ENCODE results near the gene MEF2D. TPM values are rescaled to one million over a fixed set of nuclear protein-coding genes. Genes with fewer than 3 reads are reported as not detected.

Gene MEF2D
- total RNA-seq, 1 experiment from 2014 or later, result 18.7 TPM

- H3K23me2 ChIP-seq (ENCODE audit: insufficient read length, low read depth, low read length, poor library complexity, severe bottlenecking), result no peaks in the 10 kb centered on the region
- WGBS (ENCODE audit: extremely low coverage, insufficient read length, low lambda C conversion rate), result no CpG with 5 or more reads among the region's 13 CpGs
- no peaks in the 10 kb centered on the region for H4K20me1 ChIP-seq (ENCODE audit: control insufficient read depth, insufficient read depth, insufficient read length)
- TF ChIP-seq CTCF (conservative IDR thresholded peaks at IDR 0.05), result no peak
- H3T11ph ChIP-seq (ENCODE audit: low read length), result no peak overlapping the region
- no peak overlapping the region for H2BK12ac ChIP-seq (ENCODE audit: insufficient read length, low read depth, low read length)
- H2BK5ac ChIP-seq (ENCODE audit: insufficient read length, low read length), result no peak overlapping the region
- no peak for DNase-seq
- no peaks in the 10 kb centered on the region for H3K4me1 ChIP-seq (ENCODE audit: insufficient read depth, low read length)
- H2BK15ac ChIP-seq (ENCODE audit: low read depth, low read length), result no peak overlapping the region
- H2BK120ac ChIP-seq (ENCODE audit: low read depth, low read length, poor library complexity, severe bottlenecking), result no peak overlapping the region
- no peaks in the 10 kb centered on the region for H3K9me3 Mint-ChIP-seq
- no peak overlapping the region for H3K4me2 ChIP-seq (ENCODE audit: insufficient read depth, insufficient read length, low read length)
- no peak overlapping the region for H4K5ac ChIP-seq (ENCODE audit: insufficient read length, low read depth, low read length)
- no peak overlapping the region for H4K8ac ChIP-seq (replicated peaks; ENCODE audit: insufficient read length, low read depth, low read length)
- no peak overlapping the region for H2BK20ac ChIP-seq (ENCODE audit: low read depth, low read length, poor library complexity, severe bottlenecking)
- H3K79me2 ChIP-seq (ENCODE audit: insufficient read depth, low read length), result no peaks in the 10 kb centered on the region
- H2AK5ac ChIP-seq (ENCODE audit: insufficient read length, low read length), result no peak overlapping the region
- H3K18ac ChIP-seq (ENCODE audit: insufficient read length, low read depth, low read length), result no peak overlapping the region
- no peak overlapping the region for H3K4ac ChIP-seq (ENCODE audit: low read depth, low read length)
- H3K4me3 Mint-ChIP-seq, result no peak overlapping the region
- H3K27me3 Mint-ChIP-seq (ENCODE audit: low read depth), result peaks cover 25% of the 10 kb centered on the region
- H3K27me3 ChIP-seq (ENCODE audit: insufficient read depth, low read length), result no peaks in the 10 kb centered on the region
- H2AFZ ChIP-seq (ENCODE audit: low read length), result no peak overlapping the region
- no peak overlapping the region for H3K14ac ChIP-seq (ENCODE audit: insufficient read depth, low read length)
- H3K9me3 ChIP-seq (ENCODE audit: control insufficient read depth, low read depth, low read length), result no peaks in the 10 kb centered on the region
- H3K56ac ChIP-seq (ENCODE audit: insufficient read length, low read depth, low read length), result no peak overlapping the region
- H3K9ac ChIP-seq (ENCODE audit: extremely low read depth, insufficient read length, low read length), result no peak overlapping the region
- H3K79me1 ChIP-seq (ENCODE audit: insufficient read depth, low read depth, low read length, poor library complexity, severe bottlenecking), result no peaks in the 10 kb centered on the region
- no peaks in the 10 kb centered on the region for H3K36me3 Mint-ChIP-seq (ENCODE audit: insufficient read depth in 1 of 3, low read depth in 3 of 3)
- H3K27ac ChIP-seq (ENCODE audit: insufficient read length, low read depth, low read length), result no peak overlapping the region
- peaks cover 17 to 33% of the 10 kb centered on the region in 2 experiments for H3K4me1 Mint-ChIP-seq
- no peak overlapping the region for H4K91ac ChIP-seq (ENCODE audit: insufficient read length, low read depth, low read length)
- no peak overlapping the region for H3K23ac ChIP-seq (ENCODE audit: insufficient read length, low read depth, low read length)
- no peak overlapping the region for H3K27ac Mint-ChIP-seq
Measured at GRCh38 chr1:156510709-156511108, 10.1 kb upstream of the MEF2D start.
